Astrocyte (in vitro differentiated cells and primary cell): ENCODE data around the gene AAMP. TPM values are rescaled to one million over a fixed set of nuclear protein-coding genes. Genes with fewer than 3 reads are reported as not detected.
A peak's percentile ranks its signal among the peaks of the same experiment; 100 is the strongest.

ENCODE experiments used
- DNase-seq: peaks from one replicate; pipeline ENCODE4 v3.0.0-alpha.2; 2010; ENCODE audit warnings: low read depth
- FAIRE-seq: peaks from 2 replicates; lab custom pipeline; 2011; peaks lifted over from hg19 to GRCh38; lab: Jason Lieb, UNC
- H2AFZ ChIP-seq: 2 replicates; pipeline ENCODE4 v1.6.0; 2012; ENCODE audit warnings: low read depth, low read length, inconsistent platforms
- H3K27ac ChIP-seq: 2 replicates; pipeline ENCODE4 v1.5.1; 2011; ENCODE audit warnings: low read depth, low read length, inconsistent platforms
- H3K27me3 ChIP-seq: 2 replicates; pipeline ENCODE4 v1.6.0; 2011; ENCODE audit warnings: low read length, inconsistent platforms; ENCODE audit not compliant: insufficient read depth
- H3K36me3 ChIP-seq: 2 replicates; pipeline ENCODE4 v1.5.1; 2011; ENCODE audit warnings: low read length, inconsistent platforms; ENCODE audit not compliant: insufficient read depth
- H3K4me1 ChIP-seq: 2 replicates; pipeline ENCODE4 v1.5.1; 2011; ENCODE audit warnings: low read length, inconsistent platforms; ENCODE audit not compliant: insufficient read depth
- H3K4me2 ChIP-seq: 2 replicates; pipeline ENCODE4 v1.6.0; 2012; ENCODE audit warnings: low read length, inconsistent platforms
- H3K4me3 ChIP-seq: 2 replicates; pipeline ENCODE4 v1.5.1; 2011; ENCODE audit warnings: low read depth, mild to moderate bottlenecking, low read length, inconsistent platforms; ENCODE audit not compliant: insufficient read depth
- H3K79me2 ChIP-seq: 2 replicates; pipeline ENCODE4 v1.6.0; 2012; ENCODE audit warnings: mild to moderate bottlenecking, low read length, inconsistent platforms; ENCODE audit not compliant: insufficient read depth
- H3K9ac ChIP-seq: 2 replicates; pipeline ENCODE4 v1.6.0; 2012; ENCODE audit warnings: mild to moderate bottlenecking, low read length, inconsistent platforms
- H3K9me3 ChIP-seq: 2 replicates; pipeline ENCODE4 v1.5.1; 2012; ENCODE audit warnings: low read depth, mild to moderate bottlenecking, low read length, inconsistent platforms; ENCODE audit not compliant: insufficient read depth
- H4K20me1 ChIP-seq: 2 replicates; pipeline ENCODE4 v1.6.0; 2012; ENCODE audit warnings: low read length, inconsistent platforms; ENCODE audit not compliant: insufficient read depth
- H3K27ac Mint-ChIP-seq: one replicate; pipeline ENCODE4 v1.8.0; 2021; ENCODE audit warnings: mild to moderate bottlenecking, mixed read lengths; ENCODE audit not compliant: unreplicated experiment
- H3K27me3 Mint-ChIP-seq: one replicate; pipeline ENCODE4 v1.8.0; 2021; ENCODE audit warnings: low read depth, mixed read lengths; ENCODE audit not compliant: unreplicated experiment
- H3K36me3 Mint-ChIP-seq: one replicate; pipeline ENCODE4 v1.8.0; 2021; ENCODE audit warnings: low read depth, mixed read lengths; ENCODE audit not compliant: unreplicated experiment
- H3K4me1 Mint-ChIP-seq: one replicate; pipeline ENCODE4 v1.8.0; 2021; ENCODE audit warnings: low read depth, mixed read lengths; ENCODE audit not compliant: unreplicated experiment
- H3K4me3 Mint-ChIP-seq: one replicate; pipeline ENCODE4 v1.8.0; 2021; ENCODE audit warnings: mild to moderate bottlenecking, moderate library complexity, mixed read lengths; ENCODE audit not compliant: unreplicated experiment
- H3K9me3 Mint-ChIP-seq: one replicate; pipeline ENCODE4 v1.8.0; 2021; ENCODE audit warnings: mild to moderate bottlenecking, mixed read lengths; ENCODE audit not compliant: unreplicated experiment
- CTCF ChIP-seq: IDR thresholded peaks from 2 replicates; pipeline ENCODE4 v1.5.1; 2011; ENCODE audit warnings: low read depth, mild to moderate bottlenecking, inconsistent platforms, low read length, moderate library complexity; ENCODE audit not compliant: insufficient read depth
- EZH2 ChIP-seq: IDR thresholded peaks from 2 replicates; pipeline ENCODE4 v1.6.1; 2012; ENCODE audit warnings: mild to moderate bottlenecking, low read length, inconsistent platforms; ENCODE audit not compliant: insufficient read depth
- total RNA-seq: library from RNA; stranded (reverse); gene quantifications from 2 replicates; pipeline ENCODE4 v1.2.1, GENCODE V29; 2021

The AAMP gene
- total RNA-seq, 1 donor from 2014 or later, result 87.3 TPM

GRCh38 chr2:218230882-218231281, 39.1 kb downstream of the AAMP start:
- TF ChIP-seq EZH2 (no peak), CTCF (no peak)
- Histone ChIP-seq H3K27ac (no peak overlapping the region), H3K27me3 (no peaks in the 10 kb centered on the region), H2AFZ (no peak overlapping the region), H3K4me2 (peak overlapping the region; percentile 58), H4K20me1 (peaks cover 33% of the 10 kb centered on the region), H3K79me2 (peaks cover 59% of the 10 kb centered on the region), H3K4me1 (peaks cover 31% of the 10 kb centered on the region), H3K4me3 (no peak overlapping the region), H3K9ac (no peak overlapping the region), H3K36me3 (peaks cover 69% of the 10 kb centered on the region), H3K9me3 (no peaks in the 10 kb centered on the region)
- peak; percentile 50 for DNase-seq
- peaks cover 50% of the 10 kb centered on the region for H3K4me1 Mint-ChIP-seq
- no peaks in the 10 kb centered on the region for H3K27me3 Mint-ChIP-seq
- FAIRE-seq, result no peak
- H3K9me3 Mint-ChIP-seq, result no peaks in the 10 kb centered on the region
- H3K4me3 Mint-ChIP-seq, result peak overlapping the region; percentile 41
- H3K27ac Mint-ChIP-seq, result peak overlapping the region; percentile 72
- H3K36me3 Mint-ChIP-seq, result peaks cover 47% of the 10 kb centered on the region

DNA sequence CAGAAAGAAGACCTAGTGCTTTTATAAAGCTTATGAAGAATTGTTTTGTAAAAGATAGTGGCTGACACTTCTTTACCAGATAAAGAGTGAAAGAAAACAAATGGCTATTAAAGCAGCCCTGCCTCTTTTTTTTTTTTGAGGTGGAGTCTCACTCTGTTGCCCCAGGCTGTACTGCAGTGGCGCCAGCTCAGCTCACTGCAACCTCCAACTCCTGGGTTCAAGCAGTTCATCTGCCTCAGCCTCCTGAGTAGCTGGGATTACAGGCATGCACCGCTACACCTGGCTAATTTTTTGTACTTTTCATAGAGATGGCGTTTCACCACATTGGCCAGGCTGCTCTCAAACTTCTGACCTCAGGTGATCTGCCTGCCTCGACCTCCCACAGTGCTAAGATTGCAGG, 40.1 kb downstream of the AAMP start:
- no peak overlapping the region for H3K4me3 Mint-ChIP-seq
- H3K27ac ChIP-seq, result peak overlapping the region; percentile 38
- H3K9ac ChIP-seq, result no peak overlapping the region
- no peak for FAIRE-seq
- no peak overlapping the region for H3K4me3 ChIP-seq
- H3K9me3 ChIP-seq, result no peaks in the 10 kb centered on the region
- peak overlapping the region; percentile 72 for H3K27ac Mint-ChIP-seq
- peaks cover 31% of the 10 kb centered on the region for H3K4me1 ChIP-seq
- peaks cover 48% of the 10 kb centered on the region for H3K4me1 Mint-ChIP-seq
- H3K27me3 Mint-ChIP-seq, result no peaks in the 10 kb centered on the region
- no peaks in the 10 kb centered on the region for H3K27me3 ChIP-seq
- H3K79me2 ChIP-seq, result peaks cover 67% of the 10 kb centered on the region
- TF ChIP-seq CTCF (no peak), EZH2 (no peak)
- H3K36me3 ChIP-seq, result peaks cover 68% of the 10 kb centered on the region
- no peak for DNase-seq
- no peaks in the 10 kb centered on the region for H3K9me3 Mint-ChIP-seq
- H3K4me2 ChIP-seq, result peak overlapping the region; percentile 34
- peaks cover 37% of the 10 kb centered on the region for H4K20me1 ChIP-seq
- no peak overlapping the region for H2AFZ ChIP-seq
- H3K36me3 Mint-ChIP-seq, result peaks cover 41% of the 10 kb centered on the region

GRCh38 chr2:218229239-218229638, 40.7 kb downstream of the AAMP start:
- H3K27me3 ChIP-seq, result no peaks in the 10 kb centered on the region
- H3K27ac ChIP-seq, result peak overlapping the region; percentile 38
- Mint-ChIP-seq H3K36me3 (peaks cover 41% of the 10 kb centered on the region), H3K9me3 (no peaks in the 10 kb centered on the region), H3K27ac (peak overlapping the region; percentile 76), H3K4me1 (peaks cover 50% of the 10 kb centered on the region), H3K27me3 (no peaks in the 10 kb centered on the region), H3K4me3 (no peak overlapping the region)
- H3K9me3 ChIP-seq, result no peaks in the 10 kb centered on the region
- peak overlapping the region; percentile 21 for H3K9ac ChIP-seq
- H3K4me1 ChIP-seq, result peaks cover 31% of the 10 kb centered on the region
- H2AFZ ChIP-seq, result no peak overlapping the region
- TF ChIP-seq EZH2, result no peak
- TF ChIP-seq CTCF, result no peak
- no peak overlapping the region for H3K4me3 ChIP-seq
- FAIRE-seq (no peak), DNase-seq (peak; percentile 89)
- H3K36me3 ChIP-seq, result peaks cover 68% of the 10 kb centered on the region
- peak overlapping the region; percentile 34 for H3K4me2 ChIP-seq
- peaks cover 70% of the 10 kb centered on the region for H3K79me2 ChIP-seq
- H4K20me1 ChIP-seq, result peaks cover 39% of the 10 kb centered on the region
